Transverse colon (tissue), 4 donors: ENCODE measurements around the gene SUGCT.

Source experiments
- CTCF ChIP-seq, 5 experiments: fragments of 200-600 bp in 3 of 5; fragments of 450-650 bp in 2 of 5; sonication (generic) in 3 of 5; IDR thresholded peaks; 1 replicate in 2 of 5; 2 replicates in 3 of 5; pipeline ENCODE4 v1.5.1; 2016 to 2017; ENCODE audit warnings: antibody characterized with exemption in 5 of 5, inconsistent platforms in 3 of 5, mild to moderate bottlenecking in 2 of 5, moderate library complexity in 1 of 5
- POLR2A ChIP-seq: fragments of 450-650 bp; IDR thresholded peaks from one replicate; pipeline ENCODE4 v1.6.1; 2016; ENCODE audit warnings: antibody characterized with exemption, mild to moderate bottlenecking, moderate library complexity
- POLR2AphosphoS5 ChIP-seq, 3 donors: sonication (generic); formaldehyde crosslinking; IDR thresholded peaks; one replicate each; pipeline ENCODE4 v1.6.1; 2016; ENCODE audit warnings: antibody characterized with exemption in 3 of 3

- TF ChIP-seq POLR2A (no peak), CTCF (IDR thresholded peaks at IDR 0.05) (no peak), POLR2AphosphoS5 (IDR thresholded peaks at IDR 0.05) (no peak)
These were observed 434.5 kb downstream of the SUGCT start for GRCh38 chr7:40569326-40569725.
